ENCODE results near the gene DOCK11.
A peak's percentile ranks its signal among the peaks of the same experiment; 100 is the strongest.

The DOCK11 gene

GRCh38 chrX:118644378-118644777 is 148.8 kb downstream of the DOCK11 start:
- DNase-seq (ENCODE audit: low read depth in 1 of 2, low spot score in 1 of 2), result peak in 1 of 2 experiments; percentile 58
- in situ Hi-C loops (cut with HindIII; ENCODE audit: low pct_unique_long_range_greater_than_20kb, low sequenced_read_pairs), result no loop called here
- no peak for TF ChIP-seq JUND (IDR thresholded peaks at IDR 0.05; ENCODE audit: low read depth)

DNA sequence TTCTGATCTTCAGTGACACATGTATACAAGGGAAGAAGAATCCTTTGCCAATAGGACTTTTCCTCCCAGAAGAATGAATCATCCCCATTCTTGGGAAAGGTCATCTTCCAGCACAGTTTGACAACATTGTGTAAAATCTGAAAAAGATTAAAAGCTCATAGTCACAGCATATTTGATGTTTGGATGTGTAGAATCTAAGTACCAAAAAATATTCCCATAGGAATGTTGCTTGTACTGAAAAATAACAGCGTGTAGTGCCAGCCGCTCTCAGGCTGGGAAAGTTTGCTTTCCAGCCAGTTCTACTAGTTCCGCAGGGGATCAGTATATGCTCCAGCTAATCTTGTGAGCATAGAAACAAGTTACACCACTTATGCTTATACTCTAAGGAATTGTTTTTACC is 157.1 kb downstream of the DOCK11 start:
- peak in 1 of 2 experiments; percentile 72 for DNase-seq (ENCODE audit: low read depth in 1 of 2, low spot score in 1 of 2)

DNA sequence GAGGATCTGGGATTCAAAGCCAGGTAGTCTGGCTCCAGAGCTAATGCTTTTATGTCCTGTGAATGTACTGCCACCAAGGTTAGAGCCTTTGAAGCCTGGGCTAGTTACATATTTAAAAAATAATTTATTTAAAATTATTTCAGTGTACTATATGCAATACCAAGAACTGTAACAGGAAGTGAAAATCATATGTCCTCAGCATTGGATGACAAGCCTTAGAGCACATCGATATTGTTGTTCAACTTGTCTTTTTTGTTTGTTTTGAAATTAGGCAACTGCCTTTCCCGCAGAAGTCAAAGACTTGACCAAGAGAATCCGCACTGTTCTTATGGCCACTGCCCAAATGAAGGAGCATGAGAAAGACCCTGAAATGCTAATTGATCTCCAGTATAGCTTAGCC is 158.7 kb downstream of the DOCK11 start:
- DNase-seq (ENCODE audit: low read depth in 1 of 2, low spot score in 1 of 2), result peak in 1 of 2 experiments; percentile 37
- no peak for TF ChIP-seq JUND (IDR thresholded peaks at IDR 0.05; ENCODE audit: low read depth)
- in situ Hi-C loops (cut with HindIII; ENCODE audit: low pct_unique_long_range_greater_than_20kb, low sequenced_read_pairs), result no loop called here

More for the DNA sequence above, 157.1 kb downstream of the DOCK11 start:
- TF ChIP-seq JUND (IDR thresholded peaks at IDR 0.05; ENCODE audit: low read depth), result no peak
- in situ Hi-C loops (cut with HindIII; ENCODE audit: low pct_unique_long_range_greater_than_20kb, low sequenced_read_pairs), result no loop called here

DNA sequence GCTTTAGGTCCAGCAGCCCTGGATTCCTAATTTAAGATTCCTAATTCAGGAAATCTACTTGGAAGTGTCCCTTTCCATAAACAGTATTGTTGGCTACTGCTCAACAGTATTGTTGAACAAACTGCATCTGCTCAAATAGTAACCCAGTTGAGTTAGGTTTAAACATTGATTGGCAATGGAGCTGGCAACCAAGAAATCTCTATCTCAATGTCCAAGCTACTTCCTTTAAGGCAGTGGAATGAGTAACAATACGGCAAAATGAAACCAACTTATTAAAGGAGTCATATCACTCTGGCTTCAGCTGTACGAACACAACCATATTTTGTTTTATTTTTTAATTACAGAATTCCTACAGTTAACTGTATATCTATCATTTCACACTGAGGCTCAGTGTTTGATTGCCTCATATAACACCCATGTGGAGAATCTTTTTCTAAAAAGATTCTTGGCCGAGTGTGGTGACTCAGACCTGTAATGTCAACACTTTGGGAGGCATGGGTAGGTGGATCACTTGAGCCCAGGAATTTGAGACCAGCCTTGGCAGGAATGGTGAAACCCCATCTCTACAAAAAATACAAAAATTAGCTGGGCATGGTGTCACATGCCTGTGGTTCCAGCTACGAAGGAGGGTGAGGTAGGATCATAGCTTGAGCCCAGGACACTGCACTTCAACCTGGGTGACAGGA is 160.1 kb downstream of the DOCK11 start:
- in situ Hi-C loops (cut with HindIII; ENCODE audit: low pct_unique_long_range_greater_than_20kb, low sequenced_read_pairs), result no loop called here
- no peak for TF ChIP-seq JUND (IDR thresholded peaks at IDR 0.05; ENCODE audit: low read depth)
- no peak for DNase-seq (ENCODE audit: low read depth in 1 of 2, low spot score in 1 of 2)

DNA sequence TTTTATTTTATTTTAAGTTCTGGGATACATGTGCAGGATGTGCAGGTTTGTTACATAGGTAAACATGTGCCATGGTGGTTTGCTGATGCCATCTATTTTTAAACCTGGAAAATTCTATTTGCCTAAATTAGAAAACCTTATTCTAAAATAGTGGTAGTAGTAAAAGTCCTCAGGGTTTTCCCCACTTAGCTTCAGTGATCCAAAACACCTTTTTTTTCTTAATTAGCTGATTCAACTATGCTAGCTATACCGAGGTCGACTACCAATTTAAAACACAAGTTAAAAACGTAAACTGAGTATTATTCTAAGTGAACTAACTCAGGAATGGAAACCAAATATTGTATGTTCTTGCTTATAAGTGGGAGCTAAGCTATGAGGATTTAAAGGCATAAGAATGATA is 161.8 kb downstream of the DOCK11 start:
- in situ Hi-C loops (cut with HindIII; ENCODE audit: low pct_unique_long_range_greater_than_20kb, low sequenced_read_pairs), result no loop called here
- no peak for TF ChIP-seq JUND (IDR thresholded peaks at IDR 0.05; ENCODE audit: low read depth)
- DNase-seq (ENCODE audit: low read depth in 1 of 2, low spot score in 1 of 2), result no peak

DNA sequence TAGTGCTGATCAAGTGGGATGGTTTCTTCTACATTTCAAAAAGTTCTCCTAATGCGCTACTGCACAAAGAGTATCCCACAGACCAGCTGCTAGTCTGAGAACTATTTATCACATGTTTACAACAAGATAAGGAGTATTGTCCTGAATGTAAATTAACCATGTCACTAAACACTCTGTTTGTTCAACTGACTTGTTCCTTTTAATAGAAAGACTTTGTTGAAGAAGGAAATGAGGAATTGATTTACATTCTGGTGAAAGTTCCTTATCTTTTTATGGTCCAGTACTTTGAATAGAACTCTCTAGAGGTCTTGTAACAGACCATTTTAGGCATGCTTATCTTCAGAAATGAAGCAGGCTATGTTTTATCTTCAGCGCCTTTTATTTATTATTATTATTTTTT is 164.5 kb downstream of the DOCK11 start:
- TF ChIP-seq JUND (IDR thresholded peaks at IDR 0.05; ENCODE audit: low read depth), result no peak
- in situ Hi-C loops (cut with HindIII; ENCODE audit: low pct_unique_long_range_greater_than_20kb, low sequenced_read_pairs), result no loop called here
- DNase-seq (ENCODE audit: low read depth in 1 of 2, low spot score in 1 of 2), result no peak

GRCh38 chrX:118665204-118665603 is 169.6 kb downstream of the DOCK11 start:
- DNase-seq (ENCODE audit: low read depth in 1 of 2, low spot score in 1 of 2), result no peak
- in situ Hi-C loops (cut with HindIII; ENCODE audit: low pct_unique_long_range_greater_than_20kb, low sequenced_read_pairs), result no loop called here
- no peak for TF ChIP-seq JUND (IDR thresholded peaks at IDR 0.05; ENCODE audit: low read depth)

DNA sequence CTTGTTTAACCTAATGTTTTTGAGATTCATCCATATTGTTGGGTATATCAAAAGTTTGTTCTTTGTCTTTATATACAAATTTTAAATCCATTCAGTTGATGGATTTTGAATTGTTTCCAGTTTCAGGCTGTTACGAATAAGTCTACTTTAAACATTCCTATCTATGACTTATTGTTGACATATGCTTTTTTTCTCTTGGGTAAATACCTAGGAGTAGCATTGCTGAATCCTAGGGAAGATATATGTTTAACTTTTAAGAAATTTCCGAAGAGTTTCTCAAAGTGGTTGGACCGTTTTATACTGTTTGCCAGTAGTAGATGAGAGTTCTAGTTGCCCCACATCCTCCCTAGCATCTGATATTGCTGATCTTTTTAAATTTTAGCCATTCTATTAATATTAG is 170.9 kb downstream of the DOCK11 start:
- DNase-seq (ENCODE audit: low read depth in 1 of 2, low spot score in 1 of 2), result no peak
- TF ChIP-seq JUND (IDR thresholded peaks at IDR 0.05; ENCODE audit: low read depth), result no peak
- in situ Hi-C loops (cut with HindIII; ENCODE audit: low pct_unique_long_range_greater_than_20kb, low sequenced_read_pairs), result no loop called here

DNA sequence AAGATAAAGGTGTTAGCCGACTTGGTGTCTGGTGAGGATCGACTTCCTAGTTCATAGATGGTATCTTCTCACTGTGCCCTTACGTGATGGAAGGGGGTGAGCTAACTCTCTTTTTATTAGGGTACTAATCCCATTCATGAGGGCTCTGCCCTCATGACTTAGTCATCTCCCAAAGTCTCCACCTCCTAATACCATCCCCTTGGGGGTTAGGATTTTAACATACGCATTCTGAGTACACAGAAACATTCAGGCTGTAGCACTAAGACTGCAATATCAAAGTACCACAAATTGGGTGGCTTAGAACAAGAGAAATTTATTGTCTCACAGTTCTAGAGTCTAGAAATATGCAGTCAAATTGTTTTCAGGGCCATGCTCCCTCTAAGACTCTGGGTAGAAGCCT is 173.8 kb downstream of the DOCK11 start:
- in situ Hi-C loops (cut with HindIII; ENCODE audit: low pct_unique_long_range_greater_than_20kb, low sequenced_read_pairs), result no loop called here
- DNase-seq (ENCODE audit: low read depth in 1 of 2, low spot score in 1 of 2), result no peak
- TF ChIP-seq JUND (IDR thresholded peaks at IDR 0.05; ENCODE audit: low read depth), result no peak

GRCh38 chrX:118675326-118675965 is 179.8 kb downstream of the DOCK11 start:
- DNase-seq (ENCODE audit: low read depth in 1 of 2, low spot score in 1 of 2), result no peak
- TF ChIP-seq JUND (IDR thresholded peaks at IDR 0.05; ENCODE audit: low read depth), result no peak
- in situ Hi-C loops (cut with HindIII; ENCODE audit: low pct_unique_long_range_greater_than_20kb, low sequenced_read_pairs), result no loop called here

DNA sequence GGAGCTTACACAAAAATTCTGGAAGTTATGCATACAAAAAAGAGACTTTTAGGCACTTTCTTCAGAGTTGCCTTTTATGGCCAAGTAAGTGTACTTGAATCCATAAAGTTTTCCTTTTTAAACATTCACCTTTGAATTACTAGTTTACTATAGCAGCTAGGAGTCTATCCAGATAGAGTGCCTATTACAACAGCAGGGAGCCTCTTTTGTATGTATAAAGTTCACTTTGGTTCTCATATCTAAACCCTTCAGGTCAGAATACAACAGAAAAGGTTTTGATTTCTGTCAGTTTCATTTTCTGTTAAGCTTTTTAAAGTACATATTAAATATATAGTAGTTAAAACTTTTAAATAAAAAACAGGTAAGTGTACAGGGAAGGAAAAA is 180.3 kb downstream of the DOCK11 start:
- no peak for TF ChIP-seq JUND (IDR thresholded peaks at IDR 0.05; ENCODE audit: low read depth)
- DNase-seq (ENCODE audit: low read depth in 1 of 2, low spot score in 1 of 2), result no peak
- in situ Hi-C loops (cut with HindIII; ENCODE audit: low pct_unique_long_range_greater_than_20kb, low sequenced_read_pairs), result no loop called here

GRCh38 chrX:118677318-118677717 is 181.7 kb downstream of the DOCK11 start:
- in situ Hi-C loops (cut with HindIII; ENCODE audit: low pct_unique_long_range_greater_than_20kb, low sequenced_read_pairs), result no loop called here
- TF ChIP-seq JUND (IDR thresholded peaks at IDR 0.05; ENCODE audit: low read depth), result no peak

GRCh38 chrX:118679290-118679689 is 183.7 kb downstream of the DOCK11 start:
- DNase-seq (ENCODE audit: low read depth in 1 of 2, low spot score in 1 of 2), result no peak
- no peak for TF ChIP-seq JUND (IDR thresholded peaks at IDR 0.05; ENCODE audit: low read depth)
- in situ Hi-C loops (cut with HindIII; ENCODE audit: low pct_unique_long_range_greater_than_20kb, low sequenced_read_pairs), result no loop called here

More at GRCh38 chrX:118677318-118677717, 181.7 kb downstream of the DOCK11 start:
- DNase-seq (ENCODE audit: low read depth in 1 of 2, low spot score in 1 of 2), result no peak
